Measurements from ENCODE around the gene MAP3K13.

DNA sequence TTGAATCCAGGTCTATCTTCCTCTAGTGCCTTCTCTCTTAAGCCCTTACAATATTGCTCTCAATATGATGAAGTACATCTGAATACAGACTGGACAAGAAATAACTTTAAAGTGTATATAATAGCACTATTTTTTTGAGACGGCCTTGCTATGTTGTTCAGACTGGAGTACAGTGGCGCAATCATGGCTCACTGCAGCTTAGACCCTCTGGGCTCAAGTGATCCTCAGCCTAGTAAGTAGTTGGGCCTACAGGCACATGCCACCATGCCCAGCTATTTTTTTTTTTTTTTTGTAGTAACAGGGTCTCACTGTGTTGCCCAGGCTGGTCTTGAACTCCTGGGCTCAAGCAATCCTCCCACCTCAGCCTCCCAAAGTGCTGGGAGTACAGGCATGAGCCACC is 53.6 kb downstream of the MAP3K13 start:
- TF ChIP-seq YY1 (IDR thresholded peaks at IDR 0.05; ENCODE audit: insufficient read depth, insufficient read length) (no peak), ZNF274 (IDR thresholded peaks at IDR 0.05; ENCODE audit: low read depth, low read length) (no peak), SUZ12 (IDR thresholded peaks at IDR 0.05; ENCODE audit: extremely low read depth, insufficient read depth, insufficient read length) (no peak)
